Stimulated activated CD4-positive, alpha-beta T cell treated with anti-CD3 and anti-CD28 coated beads, TNF-alpha, amount 100 ng/mL, for 4 hours (primary cell): ENCODE data around the gene COL4A2.

Experiments used
- DNase-seq, 3 experiments: peaks; one replicate each; pipeline ENCODE4 v3.0.0-alpha.2; 2020; ENCODE audit warnings: low read depth in 3 of 3

The COL4A2 gene

GRCh38 chr13:110455444-110455843 lies 148.4 kb downstream of the COL4A2 start:
- DNase-seq = no peak

DNA sequence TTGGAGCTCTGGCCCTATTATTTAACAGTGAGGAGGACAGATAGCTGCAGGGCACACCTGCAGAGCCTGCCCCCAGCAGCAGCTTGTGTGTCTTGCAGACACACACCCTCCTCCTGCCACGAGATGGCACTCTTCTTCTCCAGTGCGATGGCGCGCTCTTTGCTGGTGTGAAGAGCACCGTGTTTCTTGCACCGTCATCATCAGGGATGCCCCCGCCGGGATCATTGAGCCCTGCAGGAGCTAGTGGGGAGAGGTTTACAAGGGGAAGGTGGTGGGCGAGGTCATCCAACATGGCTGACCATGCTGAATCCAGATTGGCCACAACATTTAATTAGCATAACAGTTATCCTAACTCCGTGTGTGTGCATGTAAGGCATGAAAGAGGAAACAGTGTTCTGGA lies 148.9 kb downstream of the COL4A2 start:
- peak; percentile 21 to 38 (median 29) for DNase-seq

DNA sequence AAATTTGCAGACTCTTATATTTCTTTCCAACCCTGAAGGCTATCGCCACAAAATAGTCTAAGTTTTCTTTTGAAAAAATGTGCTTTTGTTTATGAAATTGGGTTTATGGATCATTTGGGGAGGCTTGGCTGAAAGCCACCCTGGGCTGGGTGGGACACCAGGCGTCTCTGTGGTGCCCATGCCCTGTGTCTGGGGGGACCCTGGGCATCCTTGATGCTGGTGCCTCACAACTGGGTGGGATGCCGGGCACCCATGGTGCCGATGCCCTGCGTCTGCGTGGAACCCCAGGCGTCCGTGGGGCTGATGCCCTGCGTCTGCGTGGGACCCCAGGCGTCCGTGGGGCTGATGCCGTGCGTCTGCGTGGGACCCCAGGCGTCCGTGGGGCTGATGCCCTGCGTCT lies 149.5 kb downstream of the COL4A2 start:
- DNase-seq = no peak

DNA sequence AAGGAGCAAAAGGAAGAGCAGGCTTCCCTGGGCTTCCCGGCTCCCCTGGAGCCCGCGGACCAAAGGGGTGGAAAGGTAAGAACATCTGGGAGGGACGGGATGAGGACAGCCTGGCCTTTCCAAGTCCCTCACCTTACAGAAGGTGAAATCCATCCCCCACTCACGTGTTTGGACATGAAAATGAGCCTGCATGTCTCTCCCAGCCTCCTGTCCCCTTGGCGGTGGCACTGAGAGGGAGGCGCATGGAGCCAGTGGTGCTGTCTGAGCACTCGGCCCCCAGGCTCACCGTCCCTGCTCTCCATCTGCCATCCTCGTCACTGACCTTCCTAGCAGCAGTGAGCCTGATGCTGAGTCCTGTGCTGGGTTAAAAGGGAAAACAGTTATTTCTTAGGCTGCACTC lies 150.3 kb downstream of the COL4A2 start:
- DNase-seq = no peak

GRCh38 chr13:110458017-110458416 lies 150.9 kb downstream of the COL4A2 start:
- DNase-seq = no peak

GRCh38 chr13:110458594-110459365 lies 151.7 kb downstream of the COL4A2 start:
- DNase-seq = no peak

GRCh38 chr13:110462091-110462490 lies 155.0 kb downstream of the COL4A2 start:
- DNase-seq = no peak

- DNase-seq = no peak
Observed at GRCh38 chr13:110463156-110463555, 156.1 kb downstream of the COL4A2 start.

- DNase-seq = no peak
Observed at GRCh38 chr13:110463871-110464510, 156.9 kb downstream of the COL4A2 start.

DNA sequence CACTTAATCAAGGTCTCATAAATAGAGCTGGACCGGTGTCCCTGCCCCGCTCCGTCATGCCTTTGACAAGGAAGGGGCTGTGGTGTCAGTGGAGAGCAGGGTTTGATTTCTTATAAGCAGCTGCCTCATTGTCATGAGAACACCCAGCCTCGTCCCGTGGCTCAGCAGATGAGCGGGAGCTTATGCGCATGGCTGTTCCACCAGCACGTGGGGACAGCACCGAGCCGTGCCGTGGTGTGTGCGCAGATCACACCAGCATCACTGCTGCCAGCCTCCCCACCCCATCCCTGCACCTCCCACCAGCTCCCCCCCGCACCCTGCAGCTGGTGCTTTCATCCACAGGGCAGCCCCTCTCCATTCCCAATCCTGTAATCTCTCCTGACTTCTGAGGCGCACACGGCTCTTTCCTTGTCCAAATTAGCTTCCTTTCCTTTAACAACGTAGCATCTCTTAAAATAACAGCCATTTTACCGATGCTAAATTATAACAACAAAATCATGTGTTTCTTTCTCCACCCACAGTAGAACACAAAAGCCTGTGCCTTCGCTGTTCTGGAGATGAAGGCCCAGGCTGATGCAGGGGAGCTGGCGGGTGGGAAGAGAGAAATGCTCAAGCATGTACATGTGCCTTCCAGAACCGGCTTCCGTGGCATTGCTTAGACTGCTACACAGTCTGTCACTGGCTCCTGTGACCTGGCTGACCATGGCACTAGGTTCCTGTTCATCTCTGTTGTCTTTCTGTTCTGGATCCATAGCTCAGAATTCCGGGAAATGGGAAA lies 157.7 kb downstream of the COL4A2 start:
- DNase-seq = no peak

- DNase-seq = no peak
Observed at GRCh38 chr13:110465696-110466095, 158.6 kb downstream of the COL4A2 start.

- no peak for DNase-seq
Observed at GRCh38 chr13:110466266-110466915, 159.3 kb downstream of the COL4A2 start.

DNA sequence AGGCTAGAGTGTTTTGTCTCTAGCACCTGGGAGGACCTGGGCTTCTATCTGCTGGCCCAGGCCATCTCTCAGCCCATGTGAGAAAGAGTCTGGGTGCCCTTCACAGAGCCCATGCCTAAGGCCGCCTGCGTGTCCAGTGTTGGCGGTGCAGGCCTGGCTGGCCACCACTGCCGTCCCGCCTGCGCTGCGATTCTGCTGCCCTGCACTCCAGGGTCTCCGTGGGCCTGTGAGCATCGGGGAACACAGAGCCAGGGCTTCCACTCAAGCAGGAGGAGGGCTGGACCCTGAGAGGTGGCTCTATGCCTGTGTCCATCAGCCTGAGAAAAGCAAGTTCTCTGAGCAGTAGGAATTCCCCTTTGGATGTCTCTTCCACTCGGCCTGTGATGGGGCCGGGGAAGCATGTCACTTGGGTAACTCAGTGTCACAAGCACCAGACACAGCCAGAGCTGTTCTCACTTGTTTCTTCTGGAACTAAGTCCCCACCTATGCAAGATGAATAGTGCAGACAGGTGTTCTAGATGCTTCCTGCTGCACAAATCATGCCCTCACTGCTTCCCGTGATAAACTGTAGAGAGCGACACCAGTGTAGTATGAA lies 160.5 kb downstream of the COL4A2 start:
- DNase-seq = no peak

DNA sequence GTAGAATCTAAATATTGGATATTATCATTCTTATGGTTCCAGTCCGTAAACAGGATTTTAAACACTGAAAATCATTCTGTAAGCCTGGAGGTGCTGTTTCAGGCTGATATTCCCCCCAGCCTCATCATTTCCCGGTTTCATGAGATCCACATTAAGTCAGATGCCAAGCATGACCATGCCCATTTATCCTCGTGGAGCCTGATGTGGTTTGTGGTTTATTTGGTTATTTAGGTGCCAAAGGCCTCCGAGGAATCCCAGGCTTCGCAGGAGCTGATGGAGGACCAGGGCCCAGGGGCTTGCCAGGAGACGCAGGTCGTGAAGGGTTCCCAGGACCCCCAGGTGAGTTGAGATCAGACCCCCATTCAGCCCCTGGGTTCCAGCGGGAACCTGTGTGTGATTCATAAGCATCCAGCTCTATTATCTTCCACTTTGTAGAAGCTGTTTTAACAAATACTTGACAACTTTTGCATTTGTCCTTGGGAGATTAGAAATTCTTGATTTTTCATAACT lies 162.0 kb downstream of the COL4A2 start:
- no peak for DNase-seq

DNA sequence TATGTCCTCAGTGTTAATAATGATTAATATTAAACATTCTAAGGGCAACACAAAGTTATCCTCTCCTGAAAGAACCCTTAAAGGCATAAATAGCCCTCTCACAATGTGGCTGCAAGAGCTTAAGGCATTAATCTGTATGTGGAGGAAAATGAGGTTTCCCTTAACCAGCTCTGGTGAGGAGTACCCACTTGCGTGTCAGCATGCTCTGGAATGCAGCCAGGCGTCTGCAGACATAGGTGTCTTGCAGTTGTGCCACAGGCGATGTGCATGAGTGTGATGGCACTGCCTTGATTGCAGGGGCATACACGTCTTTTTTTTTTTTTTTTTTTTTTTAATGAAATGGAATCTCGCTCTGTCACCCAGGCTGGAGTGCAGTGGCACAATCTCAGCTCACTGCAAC lies 162.5 kb downstream of the COL4A2 start:
- no peak for DNase-seq

DNA sequence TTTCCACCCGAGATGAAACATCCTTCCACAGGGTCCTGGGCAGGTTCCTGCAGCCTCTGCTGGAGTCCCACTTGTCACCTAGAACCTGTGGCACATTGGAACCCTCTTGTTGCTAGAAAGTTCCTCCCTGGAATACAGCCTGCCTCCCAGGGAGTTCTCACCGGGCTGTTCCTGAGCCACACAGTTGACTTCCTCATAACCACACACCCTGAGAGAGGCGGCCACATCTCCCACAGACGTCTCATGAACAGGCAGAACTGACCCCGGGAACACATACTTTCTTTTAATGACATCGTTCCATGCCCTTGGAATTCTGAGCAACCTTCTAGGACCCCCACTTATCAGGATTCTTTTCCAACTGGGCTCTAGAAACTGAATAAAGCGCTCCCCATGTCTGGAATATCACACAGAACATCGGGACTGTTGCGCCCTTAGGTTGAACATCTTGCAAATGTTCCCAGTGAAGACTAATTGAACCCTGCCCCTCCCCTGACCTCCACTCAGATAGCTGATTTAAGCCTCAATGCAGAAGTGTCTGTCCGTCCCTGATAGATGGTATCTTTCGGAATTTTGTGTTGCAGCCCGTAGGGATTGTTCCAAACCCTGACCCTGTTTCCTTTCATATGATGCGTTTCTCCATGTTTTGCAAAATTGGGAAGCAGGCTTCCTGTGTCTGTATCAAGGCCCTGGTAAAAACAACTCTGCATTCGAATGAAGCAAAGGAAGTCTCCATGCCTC lies 163.4 kb downstream of the COL4A2 start:
- no peak for DNase-seq

DNA sequence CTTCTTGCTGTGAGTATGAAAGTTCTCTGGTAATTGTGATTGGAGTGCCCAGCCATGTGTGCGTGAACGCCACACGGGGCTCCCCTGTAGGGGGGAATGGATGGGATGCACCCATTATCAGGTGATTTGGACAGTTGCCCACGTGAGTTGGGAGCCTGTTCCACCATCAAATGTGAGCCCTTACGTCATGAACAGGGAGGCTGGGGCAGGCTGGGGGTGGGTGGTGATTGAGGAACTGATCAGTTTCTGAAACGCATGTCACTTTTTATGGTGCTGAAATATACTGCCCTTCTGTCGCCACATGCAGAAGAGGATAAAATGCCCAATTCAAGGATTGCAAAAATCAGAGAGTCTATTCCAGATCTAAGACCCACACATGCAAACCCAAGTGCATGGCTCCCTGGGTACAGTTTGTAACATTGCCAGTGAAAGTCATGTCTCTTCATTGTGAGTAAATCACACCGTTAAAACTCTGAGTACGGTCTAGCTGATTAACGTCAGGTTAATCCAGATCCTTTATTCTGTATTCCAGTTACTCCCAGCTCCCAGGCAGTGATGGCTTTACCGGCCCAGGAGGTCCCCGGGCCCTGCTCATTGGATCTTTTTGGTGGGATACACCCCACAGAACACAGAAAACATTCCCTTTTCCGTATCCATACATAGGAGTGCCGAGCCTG lies 164.2 kb downstream of the COL4A2 start:
- no peak for DNase-seq

- no peak for DNase-seq
Observed at GRCh38 chr13:110471833-110472162, 164.7 kb downstream of the COL4A2 start.

- no peak for DNase-seq
Observed at GRCh38 chr13:110472904-110473563, 165.9 kb downstream of the COL4A2 start.

DNA sequence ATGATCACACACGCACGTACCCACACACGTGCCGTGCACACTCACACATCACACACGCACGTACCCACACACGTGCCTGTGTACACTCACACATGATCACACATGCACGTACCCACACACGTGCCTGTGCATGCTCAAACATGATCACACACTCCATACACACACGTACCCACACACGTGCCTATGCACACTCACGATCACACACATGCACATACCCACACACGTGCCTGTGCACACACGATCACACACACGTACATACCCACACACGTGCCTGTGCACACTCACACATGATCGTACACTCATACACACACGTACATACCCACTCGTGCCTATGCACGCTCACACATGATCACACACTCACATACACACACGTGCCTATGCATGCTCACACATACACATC lies 167.6 kb downstream of the COL4A2 start:
- DNase-seq = no peak
